Brain microvascular endothelial cell (primary cell): ENCODE measurements around the gene ZNRF3.

Experiments used
- DNase-seq: peaks from one replicate; pipeline ENCODE4 v3.0.0-alpha.2; 2020
- H3K27ac ChIP-seq: fragments of 250-450 bp; sonication (Bioruptor Pico); 2 replicates; pipeline ENCODE4 v1.5.1; 2020; ENCODE audit warnings: mild to moderate bottlenecking, moderate library complexity
- H3K27me3 ChIP-seq: fragments of 250-450 bp; sonication (Bioruptor Pico); replicated peaks from 2 replicates; pipeline ENCODE4 v1.5.1; 2020; ENCODE audit warnings: mild to moderate bottlenecking
- H3K36me3 ChIP-seq: fragments of 250-450 bp; sonication (Bioruptor Pico); replicated peaks from 2 replicates; pipeline ENCODE4 v1.5.1; 2020; ENCODE audit warnings: mild to moderate bottlenecking
- H3K4me3 ChIP-seq: 2 replicates; pipeline ENCODE4 v1.5.1; 2011; ENCODE audit warnings: low read depth, mild to moderate bottlenecking, control low read depth, low read length, moderate library complexity
- CTCF ChIP-seq: IDR thresholded peaks from 2 replicates; pipeline ENCODE4 v1.5.1; 2011; ENCODE audit warnings: low read depth, mild to moderate bottlenecking, moderate library complexity, low read length, control low read depth, inconsistent platforms; ENCODE audit errors: missing control alignments
- in situ Hi-C: cut with HindIII; loops from 2 replicates; pipeline ENCODE4 v1.10.0; 2017; ENCODE audit warnings: low sequenced_read_pairs, low pct_ligation_motif_present

Gene ZNRF3

GRCh38 chr22:29029202-29030000 lies 146.0 kb downstream of the ZNRF3 start:
- no peak for TF ChIP-seq CTCF
- DNase-seq = no peak
- no peak overlapping the region for H3K4me3 ChIP-seq
- no peaks in the 10 kb centered on the region for H3K36me3 ChIP-seq
- H3K27me3 ChIP-seq = no peaks in the 10 kb centered on the region
- in situ Hi-C loops = no loop called here
- H3K27ac ChIP-seq = no peak overlapping the region

GRCh38 chr22:29030016-29030617 lies 146.7 kb downstream of the ZNRF3 start:
- TF ChIP-seq CTCF = no peak
- H3K27me3 ChIP-seq = no peaks in the 10 kb centered on the region
- no peak for DNase-seq

GRCh38 chr22:29030618-29031226 lies 147.3 kb downstream of the ZNRF3 start:
- Histone ChIP-seq H3K27ac (peak overlapping the region; percentile 94), H3K4me3 (peak overlapping the region; percentile 54), H3K36me3 (no peaks in the 10 kb centered on the region), H3K27me3 (no peaks in the 10 kb centered on the region)
- in situ Hi-C loops = no loop called here
- TF ChIP-seq CTCF = no peak
- DNase-seq = peak; percentile 59

More at GRCh38 chr22:29030016-29030617, 146.7 kb downstream of the ZNRF3 start:
- H3K4me3 ChIP-seq = peak overlapping the region; percentile 54
- in situ Hi-C loops = no loop called here
- H3K36me3 ChIP-seq = no peaks in the 10 kb centered on the region
- H3K27ac ChIP-seq = peak overlapping the region; percentile 94

GRCh38 chr22:29031227-29032011 lies 148.0 kb downstream of the ZNRF3 start:
- Histone ChIP-seq H3K27me3 (no peaks in the 10 kb centered on the region), H3K27ac (peak overlapping the region; percentile 94), H3K36me3 (no peaks in the 10 kb centered on the region), H3K4me3 (peak overlapping the region; percentile 54)
- DNase-seq = peak; percentile 96
- in situ Hi-C loops = no loop called here
- peak; percentile 50 for TF ChIP-seq CTCF

GRCh38 chr22:29032014-29032475 lies 148.7 kb downstream of the ZNRF3 start:
- Histone ChIP-seq H3K27me3 (no peaks in the 10 kb centered on the region), H3K4me3 (peak overlapping the region; percentile 54), H3K27ac (peak overlapping the region; percentile 94), H3K36me3 (no peaks in the 10 kb centered on the region)
- in situ Hi-C loops = no loop called here
- peak; percentile 7 for TF ChIP-seq CTCF
- DNase-seq = no peak
